H1 (cell line): ENCODE measurements around the gene TTC21A. TPM values are rescaled to one million over a fixed set of nuclear protein-coding genes. Genes with fewer than 3 reads are reported as not detected.

Experiments used
- CTCF ChIA-PET: fragments of 300-600 bp; sonication (Branson Sonifier 250); formaldehyde crosslinking; loops from one replicate; lab custom pipeline; 2021; ENCODE audit not compliant: partially characterized antibody; lab: Charles Lee
- POLR2A ChIA-PET: fragments of 300-600 bp; sonication (Branson Sonifier 250); formaldehyde crosslinking; loops from one replicate; lab custom pipeline; 2021; ENCODE audit warnings: inconsistent platforms; ENCODE audit not compliant: partially characterized antibody; lab: Charles Lee
- DNase-seq, 2 experiments: peaks; one replicate each; pipeline versions ENCODE4 v3.0.0 to v3.0.0-alpha.2; 2010 to 2022; ENCODE audit warnings: low spot score in 2 of 2, low read depth in 1 of 2, mixed read lengths in 1 of 2
- FAIRE-seq: peaks from 2 replicates; lab custom pipeline; 2011; peaks lifted over from hg19 to GRCh38; lab: Jason Lieb, UNC
- H2AFZ ChIP-seq: 2 replicates; pipeline ENCODE4 v1.8.1; 2012; ENCODE audit warnings: low read length, inconsistent platforms
- H2AK5ac ChIP-seq: 2 replicates; pipeline ENCODE4 v1.6.1; 2013; ENCODE audit warnings: low read depth, low read length
- H2BK120ac ChIP-seq: replicated peaks from 2 replicates; pipeline ENCODE3; 2013; ENCODE audit warnings: low read depth, low read length, inconsistent platforms
- H2BK12ac ChIP-seq: 2 replicates; pipeline ENCODE4 v1.6.1; 2013; ENCODE audit warnings: low read depth, low read length
- H2BK15ac ChIP-seq: 2 replicates; pipeline ENCODE4 v1.6.1; 2013; ENCODE audit warnings: low read length
- H2BK20ac ChIP-seq: 2 replicates; pipeline ENCODE4 v1.6.1; 2013; ENCODE audit warnings: low read length
- H2BK5ac ChIP-seq: 2 replicates; pipeline ENCODE4 v1.6.1; 2013; ENCODE audit warnings: low read depth, low read length
- H3K14ac ChIP-seq: 2 replicates; pipeline ENCODE4 v1.6.1; 2013; ENCODE audit warnings: inconsistent platforms; ENCODE audit not compliant: insufficient read length
- H3K18ac ChIP-seq: 2 replicates; pipeline ENCODE4 v1.6.1; 2013; ENCODE audit warnings: low read length; ENCODE audit errors: extremely low read depth
- H3K23ac ChIP-seq: 2 replicates; pipeline ENCODE4 v1.6.1; 2013; ENCODE audit warnings: inconsistent platforms; ENCODE audit not compliant: insufficient read length
- H3K23me2 ChIP-seq: 2 replicates; pipeline ENCODE4 v1.6.1; 2013; ENCODE audit warnings: low read depth, low read length
- H3K27ac ChIP-seq: 2 replicates; pipeline ENCODE4 v1.6.1; 2011; ENCODE audit warnings: low read depth, low read length, inconsistent platforms
- H3K27me3 ChIP-seq, 4 experiments: replicated peaks in 1 of 4; 1 replicate in 1 of 4; 2 replicates in 3 of 4; pipeline versions ENCODE4 v1.6.1 to v1.8.1; 2011 to 2013; ENCODE audit warnings: low read length in 3 of 4, mild to moderate bottlenecking in 3 of 4, inconsistent platforms in 2 of 4, mixed read lengths in 2 of 4, moderate library complexity in 1 of 4; ENCODE audit not compliant: control insufficient read depth in 3 of 4, insufficient read depth in 3 of 4; ENCODE audit errors: extremely low read depth in 1 of 4
- H3K36me3 ChIP-seq, 4 experiments: 2 replicates each; pipeline versions ENCODE4 v1.6.1 to v1.8.1; 2011 to 2013; ENCODE audit warnings: mild to moderate bottlenecking in 4 of 4, low read length in 3 of 4, moderate library complexity in 2 of 4, control low read depth in 1 of 4, inconsistent platforms in 1 of 4; ENCODE audit not compliant: insufficient read depth in 4 of 4, control insufficient read depth in 2 of 4
- H3K4ac ChIP-seq: replicated peaks from 2 replicates; pipeline ENCODE3; 2013; ENCODE audit warnings: low read length, low read depth, mixed read lengths, inconsistent platforms; ENCODE audit not compliant: insufficient read length
- H3K4me1 ChIP-seq, 4 experiments: replicated peaks in 1 of 4; 1 replicate in 1 of 4; 2 replicates in 3 of 4; pipeline versions ENCODE4 v1.6.1 to v1.8.1; 2011 to 2013; ENCODE audit warnings: low read length in 3 of 4, inconsistent platforms in 2 of 4, mixed read lengths in 1 of 4; ENCODE audit not compliant: insufficient read depth in 4 of 4, control insufficient read depth in 3 of 4
- H3K4me2 ChIP-seq, 2 experiments: 2 replicates each; pipeline versions ENCODE4 v1.6.1 to v1.8.1; 2011 to 2013; ENCODE audit warnings: low read depth in 2 of 2, low read length in 2 of 2, control low read depth in 1 of 2, inconsistent platforms in 1 of 2, mild to moderate bottlenecking in 1 of 2; ENCODE audit not compliant: insufficient read depth in 1 of 2
- H3K4me3 ChIP-seq, 4 experiments: fragments of 200-600, 300-600 bp in 1 of 4; sonication (generic), shearing (Covaris generic), sonication (Bioruptor Twin) in 1 of 4; 2 replicates each; pipeline versions ENCODE4 v1.5.1 to v1.8.1; 2011 to 2016; ENCODE audit warnings: low read length in 4 of 4, low read depth in 3 of 4, control low read depth in 2 of 4, inconsistent platforms in 2 of 4, mild to moderate bottlenecking in 2 of 4, mixed read lengths in 1 of 4, moderate library complexity in 1 of 4; ENCODE audit not compliant: insufficient read depth in 2 of 4; ENCODE audit errors: extremely low read depth in 1 of 4
- H3K56ac ChIP-seq: replicated peaks from 2 replicates; pipeline ENCODE3; 2013; ENCODE audit warnings: low read depth, mild to moderate bottlenecking, mixed read lengths, low read length, inconsistent platforms; ENCODE audit not compliant: insufficient read length
- H3K79me1 ChIP-seq: 2 replicates; pipeline ENCODE4 v1.6.1; 2013; ENCODE audit warnings: low read depth, low read length, control low read depth
- H3K79me2 ChIP-seq, 2 experiments: 2 replicates each; pipeline versions ENCODE4 v1.6.1 to v1.8.1; 2012 to 2013; ENCODE audit warnings: low read length in 2 of 2, mild to moderate bottlenecking in 2 of 2, inconsistent platforms in 1 of 2; ENCODE audit not compliant: insufficient read depth in 2 of 2, control insufficient read depth in 1 of 2
- H3K9ac ChIP-seq, 4 experiments: replicated peaks in 1 of 4; 1 replicate in 1 of 4; 2 replicates in 3 of 4; pipeline versions ENCODE4 v1.6.1 to v1.8.1; 2011 to 2013; ENCODE audit warnings: low read depth in 3 of 4, low read length in 3 of 4, control low read depth in 2 of 4, mild to moderate bottlenecking in 2 of 4, moderate library complexity in 2 of 4, inconsistent platforms in 1 of 4; ENCODE audit errors: extremely low read depth in 1 of 4
- H3K9me3 ChIP-seq, 2 experiments: 2 replicates each; pipeline versions ENCODE4 v1.6.1 to v1.8.1; 2012 to 2013; ENCODE audit warnings: mild to moderate bottlenecking in 2 of 2, moderate library complexity in 2 of 2, control low read depth in 1 of 2, inconsistent platforms in 1 of 2, low read depth in 1 of 2, low read length in 1 of 2, mixed read lengths in 1 of 2; ENCODE audit not compliant: insufficient read depth in 2 of 2
- H4K20me1 ChIP-seq, 2 experiments: replicated peaks in 1 of 2; 2 replicates each; pipeline versions ENCODE3 to v1.8.1; 2011 to 2013; ENCODE audit warnings: inconsistent platforms in 2 of 2, low read length in 2 of 2, mild to moderate bottlenecking in 1 of 2; ENCODE audit not compliant: insufficient read depth in 2 of 2, control insufficient read depth in 1 of 2
- H4K5ac ChIP-seq: 2 replicates; pipeline ENCODE4 v1.6.1; 2013; ENCODE audit warnings: low read length, low read depth, mixed read lengths, inconsistent platforms; ENCODE audit not compliant: insufficient read length
- H4K8ac ChIP-seq: 2 replicates; pipeline ENCODE4 v1.8.0; 2013; ENCODE audit warnings: mild to moderate bottlenecking, moderate library complexity, low read length, inconsistent platforms; ENCODE audit not compliant: insufficient read depth; ENCODE audit errors: extremely low read depth
- H4K91ac ChIP-seq: replicated peaks from 2 replicates; pipeline ENCODE3; 2013; ENCODE audit warnings: low read length, mixed read lengths, inconsistent platforms; ENCODE audit not compliant: insufficient read length
- CREB1 ChIP-seq: IDR thresholded peaks from 2 replicates; pipeline ENCODE4 v1.6.1; 2012; ENCODE audit warnings: inconsistent platforms
- WGBS, 2 experiments: shearing (Covaris generic) in 1 of 2; methylation state at CpG; one replicate each; pipeline versions ENCODE4 v1.1.6 to v1.1.7; 2013 to 2015; ENCODE audit warnings: low lambda C conversion rate in 2 of 2, mixed read lengths in 2 of 2, inconsistent platforms in 1 of 2, low coverage in 1 of 2, missing lambda C conversion rate in 1 of 2; ENCODE audit not compliant: insufficient replicate concordance in 2 of 2, insufficient coverage in 1 of 2, insufficient read length in 1 of 2; ENCODE audit errors: extremely low coverage in 1 of 2, missing lambda C conversion rate in 1 of 2; 5-methylcytosine and 5-hydroxymethylcytosine counted together
- polyA plus RNA-seq, 7 experiments: library from polyadenylated mRNA; depleted of rRNA in 3 of 7; stranded (reverse) in 5 of 7; unstranded in 2 of 7; fragments of >200 nt in 5 of 7; fragments of 200-250 nt in 2 of 7; gene quantifications; 1 replicate in 5 of 7; 2 replicates in 1 of 7; 4 replicates in 1 of 7; pipeline versions ENCODE4 v1.2.1 to v1.2.3, GENCODE V29; 2011 to 2013; ENCODE audit warnings: missing spikeins in 2 of 7, mixed read lengths in 2 of 7
- total RNA-seq: library from RNA; stranded (reverse); fragmentation: NEBNext Ultra II Directional; extraction: Animal tissue kit (Norgen Biotek cat#: 25700); gene quantifications from 2 replicates; pipeline ENCODE4 v1.2.1, GENCODE V29; 2021
- TF ChIP-seq, protein P1 (sequence below): IDR thresholded peaks from 2 replicates; pipeline ENCODE4 v1.6.1; 2011; ENCODE audit warnings: low read length, improper control_type of control experiment

TTC21A gene
- total and polyA plus RNA-seq, 2 of the 8 experiments (the other 6 are each of a cell fraction or from before 2014, with no cell fraction given), result 2.3 to 2.8 TPM

DNA sequence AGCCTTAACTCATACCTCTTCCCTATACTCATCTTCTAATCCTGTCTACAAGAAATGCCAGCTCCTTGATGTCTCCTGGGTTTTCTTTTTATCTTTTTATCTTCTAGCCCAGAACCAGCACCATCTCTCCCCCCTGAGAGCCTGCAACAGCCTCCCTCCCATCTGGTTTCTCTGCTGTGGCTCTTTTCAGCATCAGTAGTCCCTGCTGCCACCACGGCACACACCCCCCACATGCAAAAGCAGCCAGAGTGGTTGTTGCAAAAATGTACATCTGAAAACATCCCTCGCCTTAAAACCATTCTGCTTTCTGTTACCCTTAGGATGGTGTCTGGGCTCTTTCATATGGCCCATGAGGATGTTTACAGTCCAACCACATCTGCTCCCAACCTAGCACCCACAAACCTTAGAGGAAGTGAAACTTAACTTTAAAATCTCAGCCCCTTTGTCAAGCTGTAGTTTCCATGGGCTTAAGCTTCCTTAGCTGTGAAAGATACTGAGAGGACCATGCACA, 775 bp downstream of the TTC21A start:
- TF ChIP-seq CREB1, result no peak
- TF ChIP-seq, protein P1, sequence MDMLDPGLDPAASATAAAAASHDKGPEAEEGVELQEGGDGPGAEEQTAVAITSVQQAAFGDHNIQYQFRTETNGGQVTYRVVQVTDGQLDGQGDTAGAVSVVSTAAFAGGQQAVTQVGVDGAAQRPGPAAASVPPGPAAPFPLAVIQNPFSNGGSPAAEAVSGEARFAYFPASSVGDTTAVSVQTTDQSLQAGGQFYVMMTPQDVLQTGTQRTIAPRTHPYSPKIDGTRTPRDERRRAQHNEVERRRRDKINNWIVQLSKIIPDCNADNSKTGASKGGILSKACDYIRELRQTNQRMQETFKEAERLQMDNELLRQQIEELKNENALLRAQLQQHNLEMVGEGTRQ, result no peak
- TF ChIP-seq, all 59 proteins: peak for 0
- H4K91ac ChIP-seq, result no peak overlapping the region
- H3K27ac ChIP-seq, result no peak overlapping the region
- H3K56ac ChIP-seq, result no peak overlapping the region
- no peak overlapping the region for H2BK120ac ChIP-seq
- CTCF ChIA-PET, result interaction anchor here (0.7 to 10.4 kb wide), 10 partner anchors 13 to 184 kb away, joined by 3 to 95 read pairs (median 4); no protein-coding TSS in a partner anchor
- peaks cover 12% of the 10 kb centered on the region; the same call in 1 of the 2 replicates for H3K23me2 ChIP-seq
- H2AK5ac ChIP-seq, result no peak overlapping the region
- H3K23ac ChIP-seq, result no peak overlapping the region
- H3K18ac ChIP-seq, result no peak overlapping the region
- H3K14ac ChIP-seq, result no peak overlapping the region
- H4K20me1 ChIP-seq, result peaks cover 0 to 9% of the 10 kb centered on the region in 2 experiments
- no peak overlapping the region for H3K4ac ChIP-seq
- no peak overlapping the region for H4K5ac ChIP-seq
- peak overlapping the region; percentile 92 to 93 for H3K4me2 ChIP-seq
- FAIRE-seq (no peak), DNase-seq (no peak)
- H3K9me3 ChIP-seq, result no peaks in the 10 kb centered on the region
- no peak overlapping the region for H3K9ac ChIP-seq
- H3K4me3 ChIP-seq, result peak overlapping the region; percentile 77 to 92 (median 84); a peak in 5 of 8 replicates
- no peaks in the 10 kb centered on the region for H3K36me3 ChIP-seq
- WGBS, 2 experiments, result 44% methylated on average over 2 of the region's 2 CpGs; no CpG with 5 or more reads in 1 of the 2 experiments
- no peak overlapping the region; the same call in 1 of the 2 replicates for H4K8ac ChIP-seq
- no peak overlapping the region for H2BK15ac ChIP-seq
- no peak overlapping the region for H2BK20ac ChIP-seq
- POLR2A ChIA-PET, result interaction anchor here (1.0 to 1.6 kb wide), 6 partner anchors 8 to 54 kb away, joined by 3 to 6 read pairs (median 3); no protein-coding TSS in a partner anchor
- H3K27me3 ChIP-seq, result peaks cover 0 to 8% (median 3%) of the 10 kb centered on the region in 4 experiments; a peak in 2 of 7 replicates
- H3K4me1 ChIP-seq, result no peaks in the 10 kb centered on the region; a peak in 2 of 7 replicates
- no peak overlapping the region for H2BK12ac ChIP-seq
- H3K79me1 ChIP-seq, result 0 out of 2 replicates have a peak, but pooled peaks cover 6% of the 10 kb centered on the region
- no peak overlapping the region for H2BK5ac ChIP-seq
- H3K79me2 ChIP-seq, result no peaks in the 10 kb centered on the region
- no peak overlapping the region for H2AFZ ChIP-seq
